ENCODE measurements around the gene GNE. TPM values are rescaled to one million over a fixed set of nuclear protein-coding genes. Genes with fewer than 3 reads are reported as not detected.

Gene GNE
- total and polyA plus RNA-seq, 9 of the 15 experiments (the other 6 are each of a cell fraction or from before 2014, with no cell fraction given): 5.1 to 18.6 (median 12.0) TPM

- Histone ChIP-seq H3K9me3 (replicated peaks; ENCODE audit: control insufficient read depth, insufficient read depth, low read depth, low read length) (no peaks in the 10 kb centered on the region), H3K4me1 (replicated peaks in 1 of 2; ENCODE audit: control insufficient read depth in 2 of 2, insufficient read depth in 2 of 2, low read length in 2 of 2) (peaks cover 3% of the 10 kb centered on the region in 2 experiments; a peak in 3 of 5 replicates), H3K9ac (ENCODE audit: insufficient read depth in 1 of 2, low read depth in 2 of 2, low read length in 2 of 2) (no peak overlapping the region), H3K27ac (ENCODE audit: extremely low read depth, low read depth, low read length) (no peak overlapping the region), H3K79me2 (ENCODE audit: control insufficient read depth, insufficient read depth, low read length) (no peaks in the 10 kb centered on the region), H3K4me2 (ENCODE audit: insufficient read depth, low read length) (no peak overlapping the region), H2AFZ (ENCODE audit: low read depth, low read length) (no peak overlapping the region), H3K36me3 (ENCODE audit: control insufficient read depth, insufficient read depth, low read length) (no peaks in the 10 kb centered on the region), H3K9me1 (ENCODE audit: control insufficient read depth, insufficient read depth, low read length) (no peaks in the 10 kb centered on the region), H4K20me1 (replicated peaks; ENCODE audit: control insufficient read depth, insufficient read depth, low read length) (no peaks in the 10 kb centered on the region), H3K4me3 (no peak overlapping the region), H3K27me3 (ENCODE audit: control insufficient read depth in 2 of 2, insufficient read depth in 2 of 2, low read length in 2 of 2) (peaks cover 0 to 15% of the 10 kb centered on the region in 2 experiments; a peak in 2 of 5 replicates)
- no peak for TF ChIP-seq DEAF1 (CRISPR knock-in tag; IDR thresholded peaks at IDR 0.05)
- intact Hi-C loops (cut with micrococcal nuclease): no loop called here
- ATAC-seq: no peak
- no peak for FAIRE-seq
- BruUV-seq (replicated peaks): no TSS peak
- DNase-seq (ENCODE audit: extremely low read depth in 1 of 4, low spot score in 3 of 4): no peak
- POLR2A ChIA-PET: interaction anchor here (0.6 to 3.2 kb wide), 2 partner anchors 9 to 17 kb away, joined by 4 to 13 read pairs; partner anchors contain the start of gene CLTA
- CTCF ChIA-PET (ENCODE audit: low intra/inter-chr PET ratio): no interaction called here
- 49% methylated on average over 2 of the region's 2 CpGs for WGBS (ENCODE audit: insufficient coverage, low coverage, missing lambda C conversion rate)
- in situ Hi-C loops (cut with MboI): no loop called here
Measured at GRCh38 chr9:36173861-36174260, 84.4 kb downstream of the GNE start.

DNA sequence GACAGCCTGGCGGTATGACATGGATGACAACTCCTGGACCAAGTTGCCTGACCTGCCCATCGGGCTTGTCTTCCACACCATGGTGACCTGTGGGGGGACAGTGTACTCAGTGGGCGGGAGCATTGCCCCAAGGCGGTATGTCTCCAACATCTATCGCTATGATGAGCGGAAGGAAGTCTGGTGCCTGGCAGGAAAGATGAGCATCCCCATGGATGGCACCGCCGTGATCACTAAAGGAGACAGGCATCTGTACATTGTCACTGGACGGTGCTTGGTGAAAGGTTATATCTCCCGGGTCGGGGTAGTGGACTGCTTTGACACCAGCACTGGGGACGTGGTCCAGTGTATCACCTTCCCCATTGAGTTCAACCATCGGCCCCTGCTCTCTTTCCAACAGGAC, 87.7 kb downstream of the GNE start:
- Histone ChIP-seq H3K4me3 (no peak overlapping the region), H3K9me1 (ENCODE audit: control insufficient read depth, insufficient read depth, low read length) (no peaks in the 10 kb centered on the region), H3K4me2 (ENCODE audit: insufficient read depth, low read length) (no peak overlapping the region), H3K36me3 (ENCODE audit: control insufficient read depth, insufficient read depth, low read length) (no peaks in the 10 kb centered on the region), H3K9ac (ENCODE audit: insufficient read depth in 1 of 2, low read depth in 2 of 2, low read length in 2 of 2) (no peak overlapping the region), H3K9me3 (replicated peaks; ENCODE audit: control insufficient read depth, insufficient read depth, low read depth, low read length) (no peaks in the 10 kb centered on the region), H3K79me2 (ENCODE audit: control insufficient read depth, insufficient read depth, low read length) (no peaks in the 10 kb centered on the region), H4K20me1 (replicated peaks; ENCODE audit: control insufficient read depth, insufficient read depth, low read length) (no peaks in the 10 kb centered on the region), H3K4me1 (replicated peaks in 1 of 2; ENCODE audit: control insufficient read depth in 2 of 2, insufficient read depth in 2 of 2, low read length in 2 of 2) (peaks cover 5 to 16% of the 10 kb centered on the region in 2 experiments; a peak in 4 of 5 replicates), H3K27ac (ENCODE audit: extremely low read depth, low read depth, low read length) (no peak overlapping the region), H2AFZ (ENCODE audit: low read depth, low read length) (no peak overlapping the region), H3K27me3 (ENCODE audit: control insufficient read depth in 2 of 2, insufficient read depth in 2 of 2, low read length in 2 of 2) (peaks cover 0 to 15% of the 10 kb centered on the region in 2 experiments; a peak in 2 of 5 replicates)
- intact Hi-C loops (cut with micrococcal nuclease) (no loop called here), in situ Hi-C loops (cut with MboI) (no loop called here)
- CTCF ChIA-PET (ENCODE audit: low intra/inter-chr PET ratio): no interaction called here
- whole genome bisulfite sequencing (ENCODE audit: insufficient coverage, low coverage, missing lambda C conversion rate): 20% methylated on average over 13 of the region's 13 CpGs
- no peak for FAIRE-seq
- no peak for ATAC-seq
- DNase-seq (ENCODE audit: extremely low read depth in 1 of 4, low spot score in 3 of 4): no peak
- POLR2A ChIA-PET: interaction anchor here (1.3 kb wide), 1 partner anchor 16 kb away, joined by 4 read pairs; no protein-coding TSS in a partner anchor
- no TSS peak for BruUV-seq (replicated peaks)
- no peak for TF ChIP-seq ZNF79 (CRISPR knock-in tag; IDR thresholded peaks at IDR 0.05; ENCODE audit: low read depth)
- TF ChIP-seq ZNF551 (CRISPR knock-in tag; IDR thresholded peaks at IDR 0.05): no peak
- no peak for TF ChIP-seq ZNF764 (CRISPR knock-in tag; IDR thresholded peaks at IDR 0.05; ENCODE audit: low read depth)
- TF ChIP-seq ZNF695 (CRISPR knock-in tag; IDR thresholded peaks at IDR 0.05): no peak
- no peak for TF ChIP-seq PHF20 (IDR thresholded peaks at IDR 0.05; ENCODE audit: partially characterized antibody)
- TF ChIP-seq ZKSCAN1 (IDR thresholded peaks at IDR 0.05; ENCODE audit: low read depth, low read length): no peak
- TF ChIP-seq, protein P1, sequence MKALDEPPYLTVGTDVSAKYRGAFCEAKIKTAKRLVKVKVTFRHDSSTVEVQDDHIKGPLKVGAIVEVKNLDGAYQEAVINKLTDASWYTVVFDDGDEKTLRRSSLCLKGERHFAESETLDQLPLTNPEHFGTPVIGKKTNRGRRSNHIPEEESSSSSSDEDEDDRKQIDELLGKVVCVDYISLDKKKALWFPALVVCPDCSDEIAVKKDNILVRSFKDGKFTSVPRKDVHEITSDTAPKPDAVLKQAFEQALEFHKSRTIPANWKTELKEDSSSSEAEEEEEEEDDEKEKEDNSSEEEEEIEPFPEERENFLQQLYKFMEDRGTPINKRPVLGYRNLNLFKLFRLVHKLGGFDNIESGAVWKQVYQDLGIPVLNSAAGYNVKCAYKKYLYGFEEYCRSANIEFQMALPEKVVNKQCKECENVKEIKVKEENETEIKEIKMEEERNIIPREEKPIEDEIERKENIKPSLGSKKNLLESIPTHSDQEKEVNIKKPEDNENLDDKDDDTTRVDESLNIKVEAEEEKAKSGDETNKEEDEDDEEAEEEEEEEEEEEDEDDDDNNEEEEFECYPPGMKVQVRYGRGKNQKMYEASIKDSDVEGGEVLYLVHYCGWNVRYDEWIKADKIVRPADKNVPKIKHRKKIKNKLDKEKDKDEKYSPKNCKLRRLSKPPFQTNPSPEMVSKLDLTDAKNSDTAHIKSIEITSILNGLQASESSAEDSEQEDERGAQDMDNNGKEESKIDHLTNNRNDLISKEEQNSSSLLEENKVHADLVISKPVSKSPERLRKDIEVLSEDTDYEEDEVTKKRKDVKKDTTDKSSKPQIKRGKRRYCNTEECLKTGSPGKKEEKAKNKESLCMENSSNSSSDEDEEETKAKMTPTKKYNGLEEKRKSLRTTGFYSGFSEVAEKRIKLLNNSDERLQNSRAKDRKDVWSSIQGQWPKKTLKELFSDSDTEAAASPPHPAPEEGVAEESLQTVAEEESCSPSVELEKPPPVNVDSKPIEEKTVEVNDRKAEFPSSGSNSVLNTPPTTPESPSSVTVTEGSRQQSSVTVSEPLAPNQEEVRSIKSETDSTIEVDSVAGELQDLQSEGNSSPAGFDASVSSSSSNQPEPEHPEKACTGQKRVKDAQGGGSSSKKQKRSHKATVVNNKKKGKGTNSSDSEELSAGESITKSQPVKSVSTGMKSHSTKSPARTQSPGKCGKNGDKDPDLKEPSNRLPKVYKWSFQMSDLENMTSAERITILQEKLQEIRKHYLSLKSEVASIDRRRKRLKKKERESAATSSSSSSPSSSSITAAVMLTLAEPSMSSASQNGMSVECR (CRISPR knock-in tag; IDR thresholded peaks at IDR 0.05): no peak
- TF ChIP-seq ZNF444 (CRISPR knock-in tag; IDR thresholded peaks at IDR 0.05): no peak
- TF ChIP-seq CCAR2 (IDR thresholded peaks at IDR 0.05; ENCODE audit: low read depth, low read length): no peak
- no peak for TF ChIP-seq EWSR1 (IDR thresholded peaks at IDR 0.05; ENCODE audit: borderline replicate concordance, low read depth, partially characterized antibody)

All from K562 (cell line).